Progenitor cell of endocrine pancreas (in vitro differentiated cells): ENCODE results near the gene ING5. TPM values are rescaled to one million over a fixed set of nuclear protein-coding genes. Genes with fewer than 3 reads are reported as not detected.
"Not testable (repeated sequence)": the region's sequence is repeated elsewhere in the genome, so short reads cannot be mapped to it uniquely, and the experiment has no call there.

Experiments
- DNase-seq: peaks from one replicate; pipeline ENCODE4 v3.0.0; 2021; ENCODE audit warnings: low spot score; ENCODE audit not compliant: unreplicated experiment
- H3K27ac Mint-ChIP-seq: 2 replicates; pipeline ENCODE4 v1.8.0; 2021; ENCODE audit warnings: mild to moderate bottlenecking, moderate library complexity, mixed read lengths
- H3K27me3 Mint-ChIP-seq: 2 replicates; pipeline ENCODE4 v1.8.0; 2021; ENCODE audit warnings: mixed read lengths
- H3K36me3 Mint-ChIP-seq: 2 replicates; pipeline ENCODE4 v1.8.0; 2022; ENCODE audit warnings: mixed read lengths; ENCODE audit not compliant: insufficient read depth
- H3K4me1 Mint-ChIP-seq: 2 replicates; pipeline ENCODE4 v1.8.0; 2021; ENCODE audit warnings: low read depth, mixed read lengths
- H3K4me3 Mint-ChIP-seq: 2 replicates; pipeline ENCODE4 v1.8.0; 2021; ENCODE audit warnings: low read depth, mild to moderate bottlenecking, moderate library complexity, mixed read lengths
- H3K9me3 Mint-ChIP-seq: 2 replicates; pipeline ENCODE4 v1.8.0; 2021; ENCODE audit warnings: low read depth, mixed read lengths
- total RNA-seq: library from RNA; stranded (reverse); gene quantifications from 2 replicates; pipeline ENCODE4 v1.2.1, GENCODE V29; 2021
- TF ChIP-seq, protein P1 (sequence below): fragments of 200-600 bp; sonication (generic); IDR thresholded peaks from one replicate; pipeline ENCODE4 v1.5.0; 2021; ENCODE audit warnings: antibody characterized with exemption, mild to moderate bottlenecking; ENCODE audit not compliant: unreplicated experiment

The ING5 gene
- total RNA-seq, 1 donor from 2014 or later = 65.9 TPM

DNA sequence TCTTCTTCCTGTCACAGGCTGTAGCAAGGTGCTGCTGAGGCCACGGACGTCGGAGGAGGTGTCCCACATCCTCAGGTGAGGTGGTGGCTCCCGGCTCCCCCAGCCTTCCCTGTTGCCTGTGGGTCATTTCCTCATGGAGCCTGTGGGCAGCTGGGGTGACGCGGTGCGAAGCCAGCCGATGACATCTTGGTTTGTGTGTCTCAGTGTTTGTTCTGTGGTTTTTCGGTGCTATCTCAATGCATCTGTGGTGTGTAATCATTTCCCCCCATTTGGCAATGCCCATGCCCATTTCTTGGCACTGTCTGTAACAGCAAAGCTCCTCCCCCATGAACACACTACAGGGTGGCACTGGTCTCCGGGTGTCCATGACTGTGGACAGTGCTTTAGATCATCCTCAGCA lies 39.2 kb downstream of the ING5 start:
- no peak for DNase-seq
- Mint-ChIP-seq H3K27me3 (no peaks in the 10 kb centered on the region), H3K9me3 (peaks cover 5% of the 10 kb centered on the region), H3K36me3 (peaks cover 14% of the 10 kb centered on the region), H3K4me3 (no peak overlapping the region), H3K27ac (no peak overlapping the region), H3K4me1 (no peaks in the 10 kb centered on the region)
- TF ChIP-seq, protein P1, sequence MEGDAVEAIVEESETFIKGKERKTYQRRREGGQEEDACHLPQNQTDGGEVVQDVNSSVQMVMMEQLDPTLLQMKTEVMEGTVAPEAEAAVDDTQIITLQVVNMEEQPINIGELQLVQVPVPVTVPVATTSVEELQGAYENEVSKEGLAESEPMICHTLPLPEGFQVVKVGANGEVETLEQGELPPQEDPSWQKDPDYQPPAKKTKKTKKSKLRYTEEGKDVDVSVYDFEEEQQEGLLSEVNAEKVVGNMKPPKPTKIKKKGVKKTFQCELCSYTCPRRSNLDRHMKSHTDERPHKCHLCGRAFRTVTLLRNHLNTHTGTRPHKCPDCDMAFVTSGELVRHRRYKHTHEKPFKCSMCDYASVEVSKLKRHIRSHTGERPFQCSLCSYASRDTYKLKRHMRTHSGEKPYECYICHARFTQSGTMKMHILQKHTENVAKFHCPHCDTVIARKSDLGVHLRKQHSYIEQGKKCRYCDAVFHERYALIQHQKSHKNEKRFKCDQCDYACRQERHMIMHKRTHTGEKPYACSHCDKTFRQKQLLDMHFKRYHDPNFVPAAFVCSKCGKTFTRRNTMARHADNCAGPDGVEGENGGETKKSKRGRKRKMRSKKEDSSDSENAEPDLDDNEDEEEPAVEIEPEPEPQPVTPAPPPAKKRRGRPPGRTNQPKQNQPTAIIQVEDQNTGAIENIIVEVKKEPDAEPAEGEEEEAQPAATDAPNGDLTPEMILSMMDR = no peak

DNA sequence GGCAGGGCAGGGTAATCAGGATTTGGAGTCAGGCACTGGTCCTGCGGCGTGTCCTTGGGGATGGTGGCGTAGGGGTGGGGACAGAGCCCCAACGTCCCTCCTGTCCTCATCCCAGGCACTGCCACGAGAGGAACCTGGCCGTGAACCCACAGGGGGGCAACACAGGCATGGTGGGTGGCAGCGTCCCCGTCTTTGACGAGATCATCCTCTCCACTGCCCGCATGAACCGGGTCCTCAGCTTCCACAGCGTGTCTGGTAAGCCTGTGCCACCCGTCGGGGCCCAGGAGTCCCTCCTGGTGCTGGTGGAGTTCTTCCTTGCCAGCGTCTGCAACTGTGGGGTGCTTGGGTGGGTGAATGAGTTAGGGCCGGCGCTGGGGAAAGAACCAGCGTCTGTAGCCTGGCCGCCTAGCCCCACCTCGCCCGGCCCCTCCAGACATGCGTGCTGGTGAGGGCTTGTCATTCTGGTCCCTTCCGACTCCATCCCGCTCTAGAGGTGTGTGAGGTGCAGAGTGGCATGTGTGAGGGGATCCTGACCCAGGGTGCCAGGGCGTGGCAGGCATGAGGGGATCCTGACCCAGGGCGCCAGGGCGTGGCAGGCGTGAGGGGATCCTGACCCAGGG lies 40.6 kb downstream of the ING5 start:
- H3K27me3 Mint-ChIP-seq = no peaks in the 10 kb centered on the region
- TF ChIP-seq, protein P1 = no peak
- no peak for DNase-seq
- no peaks in the 10 kb centered on the region for H3K4me1 Mint-ChIP-seq
- peaks cover 7% of the 10 kb centered on the region for H3K9me3 Mint-ChIP-seq
- H3K4me3 Mint-ChIP-seq = no peak overlapping the region
- H3K27ac Mint-ChIP-seq = no peak overlapping the region
- peaks cover 21% of the 10 kb centered on the region for H3K36me3 Mint-ChIP-seq

DNA sequence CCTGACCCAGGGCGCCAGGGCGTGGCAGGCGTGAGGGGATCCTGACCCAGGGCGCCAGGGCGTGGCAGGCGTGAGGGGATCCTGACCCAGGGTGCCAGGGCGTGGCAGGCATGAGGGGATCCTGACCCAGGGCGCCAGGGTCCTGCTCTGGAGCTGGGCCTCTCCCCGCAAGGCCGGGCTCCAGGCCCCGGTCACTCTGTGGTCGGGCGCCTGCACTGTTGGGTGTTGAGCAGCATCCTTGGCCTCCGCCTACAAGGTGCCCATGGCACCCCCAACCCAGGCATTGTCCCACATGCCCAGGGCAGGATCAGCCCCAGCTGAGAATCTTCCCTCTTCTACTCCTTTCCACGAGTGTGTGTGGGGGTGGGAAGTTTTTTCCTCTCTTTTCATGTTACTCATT lies 41.2 kb downstream of the ING5 start:
- H3K36me3 Mint-ChIP-seq = peaks cover 21% of the 10 kb centered on the region
- H3K27me3 Mint-ChIP-seq, H3K4me1 Mint-ChIP-seq, H3K27ac Mint-ChIP-seq, DNase-seq, H3K9me3 Mint-ChIP-seq, H3K4me3 Mint-ChIP-seq: not testable (repeated sequence)

DNA sequence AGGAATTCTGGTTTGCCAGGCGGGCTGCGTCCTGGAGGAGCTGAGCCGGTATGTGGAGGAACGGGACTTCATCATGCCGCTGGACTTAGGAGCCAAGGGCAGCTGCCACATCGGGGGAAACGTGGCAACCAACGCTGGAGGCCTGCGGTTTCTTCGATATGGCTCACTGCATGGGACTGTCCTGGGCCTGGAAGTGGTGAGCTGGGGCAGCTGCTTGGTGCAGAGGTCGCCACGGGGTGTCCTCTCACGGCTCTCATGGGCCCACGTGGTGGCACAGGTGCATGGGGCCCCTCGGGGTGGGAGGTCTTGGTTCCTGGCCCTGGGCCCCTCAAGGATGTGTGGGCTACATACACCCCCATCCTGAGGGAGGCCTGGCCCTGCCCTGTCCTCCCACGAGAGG lies 41.8 kb downstream of the ING5 start:
- no peak overlapping the region for H3K27ac Mint-ChIP-seq
- TF ChIP-seq, protein P1 = no peak
- H3K9me3 Mint-ChIP-seq = peaks cover 7% of the 10 kb centered on the region
- H3K27me3 Mint-ChIP-seq = no peaks in the 10 kb centered on the region
- H3K4me1 Mint-ChIP-seq = no peaks in the 10 kb centered on the region
- H3K36me3 Mint-ChIP-seq = peaks cover 19% of the 10 kb centered on the region
- no peak overlapping the region for H3K4me3 Mint-ChIP-seq
- DNase-seq = no peak

DNA sequence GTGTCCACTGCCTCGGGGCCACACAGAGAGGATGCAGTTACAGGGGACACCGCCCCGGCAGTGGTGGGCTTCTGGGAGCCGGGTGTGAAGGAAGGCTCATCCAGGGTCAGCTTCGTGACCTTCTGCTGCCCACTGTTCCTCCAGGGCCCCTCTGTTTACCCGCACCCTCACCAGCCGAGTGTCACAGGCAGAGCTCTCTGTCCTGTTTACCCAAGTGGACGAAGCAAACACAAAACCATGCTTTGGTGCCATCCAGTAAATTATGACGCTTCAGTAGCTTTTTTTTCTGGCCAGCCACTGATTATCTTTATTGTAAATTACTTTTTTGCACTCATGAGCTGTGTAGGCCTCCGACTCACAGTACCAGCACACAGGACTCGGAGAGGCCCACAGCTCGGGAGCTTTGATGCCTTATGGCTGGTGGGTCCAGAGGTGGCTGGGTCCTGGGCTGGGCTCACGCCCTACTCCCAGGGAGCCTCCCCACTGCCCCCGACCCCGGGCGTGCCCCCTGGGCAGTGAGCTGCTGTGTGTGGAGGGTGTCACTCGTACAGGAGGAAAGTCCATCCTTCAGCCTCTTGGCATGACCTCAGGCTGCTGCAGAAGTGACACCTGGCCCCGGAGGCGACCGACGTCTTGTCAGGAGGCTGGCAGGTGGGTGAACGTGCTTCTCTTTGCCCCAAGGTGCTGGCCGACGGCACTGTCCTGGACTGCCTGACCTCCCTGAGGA lies 42.4 kb downstream of the ING5 start:
- no peak overlapping the region for H3K27ac Mint-ChIP-seq
- DNase-seq = no peak
- peaks cover 19% of the 10 kb centered on the region for H3K36me3 Mint-ChIP-seq
- H3K4me3 Mint-ChIP-seq = no peak overlapping the region
- TF ChIP-seq, protein P1 = no peak
- H3K4me1 Mint-ChIP-seq = no peaks in the 10 kb centered on the region
- no peaks in the 10 kb centered on the region for H3K27me3 Mint-ChIP-seq
- peaks cover 7% of the 10 kb centered on the region for H3K9me3 Mint-ChIP-seq

DNA sequence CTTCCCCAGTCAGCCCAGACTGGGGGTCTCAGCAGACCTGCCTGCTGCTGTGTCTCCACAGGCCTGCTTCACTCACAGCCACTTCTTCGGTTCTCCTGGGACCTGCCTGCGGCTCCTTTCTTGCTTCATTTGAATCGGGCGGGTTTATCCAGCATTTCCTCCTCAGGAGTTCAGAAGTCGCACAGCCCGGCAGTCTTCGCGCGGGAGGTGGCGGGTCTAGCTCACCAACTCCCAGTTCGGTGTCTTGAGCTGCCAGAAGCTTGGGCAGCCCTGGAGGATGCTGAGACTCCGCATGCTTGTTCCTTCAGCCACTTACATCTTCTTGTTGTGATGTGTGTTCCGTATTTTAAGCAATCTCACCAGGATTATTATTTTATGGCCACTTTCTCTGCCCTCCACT lies 43.4 kb downstream of the ING5 start:
- H3K4me1 Mint-ChIP-seq = no peaks in the 10 kb centered on the region
- TF ChIP-seq, protein P1 = no peak
- peaks cover 20% of the 10 kb centered on the region for H3K36me3 Mint-ChIP-seq
- no peak overlapping the region for H3K27ac Mint-ChIP-seq
- no peak for DNase-seq
- H3K9me3 Mint-ChIP-seq = peaks cover 7% of the 10 kb centered on the region
- no peak overlapping the region for H3K4me3 Mint-ChIP-seq
- no peaks in the 10 kb centered on the region for H3K27me3 Mint-ChIP-seq
